ENCODE data around the gene KSR2.

Gene KSR2

DNA sequence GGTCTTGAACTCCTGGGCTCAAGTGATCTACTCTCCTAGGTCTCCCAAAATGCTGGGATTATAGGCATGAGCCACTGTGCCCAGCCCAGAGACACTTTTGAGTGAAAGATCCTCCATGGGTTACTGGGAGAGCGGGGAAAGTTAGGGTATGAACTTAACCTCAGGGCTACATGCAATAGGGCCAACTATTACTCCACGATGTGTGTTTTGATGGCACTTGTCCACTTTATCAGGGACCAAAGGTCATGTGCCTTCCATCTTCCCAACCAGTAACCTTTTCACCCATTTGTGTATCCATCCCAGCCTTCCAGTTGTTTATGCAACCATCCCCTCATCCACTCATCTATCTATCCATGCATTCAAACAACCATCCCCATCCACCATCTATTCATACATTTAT, 546.8 kb downstream of the KSR2 start:
- Mint-ChIP-seq H3K9me3 (peaks cover 10% of the 10 kb centered on the region), H3K27me3 (peaks cover 6% of the 10 kb centered on the region), H3K36me3 (no peaks in the 10 kb centered on the region), H3K4me3 (no peak overlapping the region), H3K4me1 (no peaks in the 10 kb centered on the region), H3K27ac (no peak overlapping the region)
- DNase-seq (ENCODE audit: low spot score in 2 of 2) (no peak), ATAC-seq (ENCODE audit: low read depth) (no peak)

- Mint-ChIP-seq H3K9me3 (peaks cover 10% of the 10 kb centered on the region), H3K4me3 (no peak overlapping the region), H3K27me3 (peaks cover 6% of the 10 kb centered on the region), H3K4me1 (no peaks in the 10 kb centered on the region), H3K36me3 (no peaks in the 10 kb centered on the region), H3K27ac (no peak overlapping the region)
- DNase-seq (ENCODE audit: low spot score in 2 of 2) = no peak
- ATAC-seq (ENCODE audit: low read depth) = no peak
Measured at GRCh38 chr12:117421068-117421752, 547.6 kb downstream of the KSR2 start.

- Mint-ChIP-seq H3K27ac (no peak overlapping the region), H3K4me1 (no peaks in the 10 kb centered on the region), H3K9me3 (peaks cover 5% of the 10 kb centered on the region), H3K27me3 (peaks cover 3% of the 10 kb centered on the region), H3K4me3 (no peak overlapping the region), H3K36me3 (no peaks in the 10 kb centered on the region)
- ATAC-seq (ENCODE audit: low read depth) (no peak), DNase-seq (ENCODE audit: low spot score in 2 of 2) (no peak)
Measured at GRCh38 chr12:117417004-117417403, 551.8 kb downstream of the KSR2 start.

DNA sequence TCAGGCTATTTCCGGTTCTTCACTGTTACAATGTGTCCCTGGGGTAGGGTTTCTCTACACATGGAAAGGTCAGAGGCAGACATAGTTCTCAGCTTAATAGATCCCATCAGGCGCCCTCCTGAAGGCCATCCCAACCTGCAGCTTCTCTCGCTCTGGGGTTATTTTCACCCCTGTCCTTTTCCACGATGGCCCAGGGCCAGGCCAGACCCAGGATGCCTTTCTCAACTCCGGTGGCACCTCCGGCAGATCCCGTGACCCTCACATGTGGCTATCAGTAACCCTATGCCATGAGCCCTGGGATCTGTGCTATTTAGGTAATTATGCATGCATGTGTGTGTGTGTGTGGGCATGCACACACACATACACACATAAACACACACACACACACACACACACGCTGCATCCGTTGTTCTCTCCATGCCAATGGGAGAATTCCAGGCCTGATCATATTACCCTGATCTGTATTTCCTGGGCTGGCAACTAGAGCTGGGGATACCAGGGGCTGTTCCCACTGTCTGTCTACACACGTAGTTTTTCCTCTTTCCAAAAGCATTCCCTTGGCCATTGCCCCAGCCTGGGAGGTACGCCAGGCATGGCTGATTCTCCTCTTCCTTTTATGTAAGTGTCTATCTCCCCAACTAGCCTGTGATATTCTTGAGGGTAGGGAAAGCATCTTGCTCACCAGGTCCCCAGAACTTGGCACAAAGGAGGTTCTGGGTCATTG, 556.2 kb downstream of the KSR2 start:
- Mint-ChIP-seq H3K4me1 (no peaks in the 10 kb centered on the region), H3K27ac (no peak overlapping the region), H3K9me3 (peaks cover 6% of the 10 kb centered on the region), H3K4me3 (no peak overlapping the region), H3K27me3 (peaks cover 3% of the 10 kb centered on the region), H3K36me3 (no peaks in the 10 kb centered on the region)
- no peak for ATAC-seq (ENCODE audit: low read depth)
- DNase-seq (ENCODE audit: low spot score in 2 of 2) = no peak

DNA sequence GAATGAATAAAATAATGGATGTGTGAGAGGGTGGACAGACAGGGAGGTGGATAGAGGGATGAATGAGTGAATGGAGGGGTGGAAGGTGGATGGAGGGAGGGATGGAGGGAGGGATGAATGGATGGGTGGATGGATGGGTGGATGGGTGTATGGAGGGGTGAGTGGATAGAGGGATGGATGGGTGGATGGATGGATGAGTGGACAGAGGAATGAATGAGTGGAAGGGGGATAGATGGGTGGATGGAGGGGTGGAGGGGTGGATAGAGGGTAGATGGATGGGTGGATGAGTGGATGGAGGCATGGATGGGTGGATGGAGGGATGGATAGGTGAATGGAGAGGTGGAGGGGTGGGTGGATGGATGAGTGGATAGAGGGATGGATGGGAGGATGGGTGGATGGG, 559.5 kb downstream of the KSR2 start:
- Mint-ChIP-seq H3K27ac (no peak overlapping the region), H3K36me3 (no peaks in the 10 kb centered on the region), H3K9me3 (peaks cover 12% of the 10 kb centered on the region), H3K4me3 (no peak overlapping the region), H3K27me3 (peaks cover 2% of the 10 kb centered on the region), H3K4me1 (no peaks in the 10 kb centered on the region)
- ATAC-seq (ENCODE audit: low read depth) (no peak), DNase-seq (ENCODE audit: low spot score in 2 of 2) (no peak)

- Mint-ChIP-seq H3K4me1 (no peaks in the 10 kb centered on the region), H3K9me3 (peaks cover 10% of the 10 kb centered on the region), H3K36me3 (no peaks in the 10 kb centered on the region), H3K27ac (no peak overlapping the region), H3K4me3 (no peak overlapping the region), H3K27me3 (peaks cover 2% of the 10 kb centered on the region)
- DNase-seq (ENCODE audit: low spot score in 2 of 2) = no peak
- ATAC-seq (ENCODE audit: low read depth) = no peak
Measured at GRCh38 chr12:117408161-117408791, 560.5 kb downstream of the KSR2 start.

DNA sequence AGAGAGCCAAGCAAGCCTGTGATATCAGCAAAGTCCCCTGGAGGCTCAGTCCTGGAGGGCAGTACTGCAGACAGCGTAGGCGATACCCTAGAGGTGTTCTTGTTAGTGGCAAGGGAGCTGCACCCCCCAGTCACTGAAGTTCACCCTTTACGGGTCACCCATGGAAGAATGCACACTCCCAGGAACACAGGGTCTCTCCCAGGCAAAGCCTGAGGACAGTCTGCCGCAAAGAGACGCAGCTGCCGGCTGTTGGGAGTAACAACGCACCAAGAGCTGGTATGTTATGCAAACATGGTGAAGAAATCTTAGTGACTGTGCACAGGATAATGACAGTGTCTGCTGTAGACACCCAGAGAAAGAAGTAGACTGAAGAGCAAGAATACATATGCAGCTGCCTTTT, 563.9 kb downstream of the KSR2 start:
- ATAC-seq (ENCODE audit: low read depth) (no peak), DNase-seq (ENCODE audit: low spot score in 2 of 2) (no peak)
- no peak overlapping the region for H3K4me3 Mint-ChIP-seq
- H3K36me3 Mint-ChIP-seq = no peaks in the 10 kb centered on the region
- peaks cover 11% of the 10 kb centered on the region for H3K9me3 Mint-ChIP-seq
- H3K27ac Mint-ChIP-seq = no peak overlapping the region
- no peaks in the 10 kb centered on the region for H3K4me1 Mint-ChIP-seq
- H3K27me3 Mint-ChIP-seq = no peaks in the 10 kb centered on the region

DNA sequence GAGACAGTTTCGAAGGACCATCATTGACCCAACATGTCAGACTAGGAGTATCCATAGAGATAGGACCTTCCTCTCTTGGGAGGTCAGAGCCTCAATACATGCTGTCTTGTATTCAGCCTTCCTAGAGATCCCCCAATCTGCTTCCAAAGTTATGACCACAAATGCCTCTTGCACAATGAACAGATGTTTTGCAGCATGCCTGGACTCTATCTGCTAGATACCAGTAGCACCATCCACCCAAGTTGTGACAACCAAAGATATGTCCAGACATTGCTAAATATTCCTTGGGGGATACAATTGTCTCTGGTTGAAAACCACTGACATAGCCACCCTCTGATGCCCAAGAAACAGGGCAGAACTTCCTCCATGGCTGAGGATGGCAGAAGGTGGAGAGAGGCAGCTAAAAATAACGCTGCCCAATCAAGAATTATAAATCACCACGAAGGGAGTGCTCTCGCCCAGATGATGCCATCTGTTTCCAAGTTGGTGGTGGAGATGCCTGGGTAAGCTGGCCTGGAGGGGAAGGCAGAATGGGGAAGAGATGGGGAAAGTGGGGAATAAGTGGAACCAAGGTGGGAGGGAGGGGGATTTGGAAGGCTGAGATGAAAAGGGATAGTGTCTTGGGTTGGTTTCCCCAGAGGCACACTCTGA, 564.5 kb downstream of the KSR2 start:
- Mint-ChIP-seq H3K4me1 (no peaks in the 10 kb centered on the region), H3K4me3 (no peak overlapping the region)
- no peak for ATAC-seq (ENCODE audit: low read depth)

DNA sequence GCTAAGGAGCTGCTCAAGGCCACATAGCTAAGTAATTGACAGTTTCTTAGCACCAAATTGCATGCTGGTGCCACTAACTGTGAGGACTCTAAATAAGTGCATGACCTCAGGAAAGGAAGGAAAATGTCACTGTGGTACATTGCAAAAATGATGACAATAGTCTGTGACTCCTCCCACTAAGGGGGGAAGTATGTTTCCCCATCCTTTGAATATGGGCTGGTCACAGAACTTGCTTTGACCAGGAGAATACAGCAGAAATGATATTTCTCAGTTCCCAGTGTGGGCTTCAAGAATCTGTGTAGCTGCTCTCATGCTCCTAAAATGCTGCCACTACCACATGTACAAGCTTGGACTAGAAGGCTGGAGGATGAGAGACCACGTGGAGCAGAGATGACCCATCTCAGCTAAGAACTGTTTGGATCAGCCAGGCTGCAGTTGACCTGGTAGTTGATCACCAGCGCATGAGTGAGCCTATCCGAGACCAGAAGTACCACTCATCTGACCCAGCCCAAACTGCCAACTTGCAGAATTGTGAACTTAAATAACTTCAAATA, 565.1 kb downstream of the KSR2 start:
- H3K27me3 Mint-ChIP-seq = no peaks in the 10 kb centered on the region
- ATAC-seq (ENCODE audit: low read depth) = no peak
- no peaks in the 10 kb centered on the region for H3K36me3 Mint-ChIP-seq
- no peak overlapping the region for H3K27ac Mint-ChIP-seq
- no peak overlapping the region for H3K4me3 Mint-ChIP-seq
- DNase-seq (ENCODE audit: low spot score in 2 of 2) = no peak
- H3K9me3 Mint-ChIP-seq = peaks cover 13% of the 10 kb centered on the region
- no peaks in the 10 kb centered on the region for H3K4me1 Mint-ChIP-seq

More for the DNA sequence above, 564.5 kb downstream of the KSR2 start:
- H3K36me3 Mint-ChIP-seq = no peaks in the 10 kb centered on the region
- peaks cover 13% of the 10 kb centered on the region for H3K9me3 Mint-ChIP-seq
- no peaks in the 10 kb centered on the region for H3K27me3 Mint-ChIP-seq
- H3K27ac Mint-ChIP-seq = no peak overlapping the region
- DNase-seq (ENCODE audit: low spot score in 2 of 2) = no peak

Measured in memory B cell (primary cell).